PC-9 (cell line): ENCODE results near the gene TAS2R40. TPM values are rescaled to one million over a fixed set of nuclear protein-coding genes. Genes with fewer than 3 reads are reported as not detected.
"Not testable (repeated sequence)": the region's sequence is repeated elsewhere in the genome, so short reads cannot be mapped to it uniquely, and the experiment has no call there.

Source experiments
- BruUV-seq: library from RNA; stranded (reverse); fragments of 400-500 nt; replicated peaks from 2 replicates; lab custom pipeline; 2021; lab: Mats Ljungman, UMichigan
- CTCF ChIA-PET: fragments of 300-600 bp; sonication (Branson Sonifier 250); formaldehyde crosslinking; loops from one replicate; lab custom pipeline; 2022; ENCODE audit warnings: antibody characterized with exemption; lab: Charles Lee
- POLR2A ChIA-PET: fragments of 300-600 bp; sonication (Branson Sonifier 250); formaldehyde crosslinking; loops from one replicate; lab custom pipeline; 2022; ENCODE audit warnings: antibody characterized with exemption; ENCODE audit not compliant: unreplicated experiment; lab: Charles Lee
- DNase-seq, 2 experiments: peaks; one replicate each; pipeline versions ENCODE4 v3.0.0 to v3.0.0-alpha.2; 2015 to 2022; ENCODE audit warnings: mixed read lengths in 1 of 2
- H2AFZ ChIP-seq: fragments of 200-600 bp; sonication (generic); 2 replicates; pipeline ENCODE4 v1.8.1; 2017; ENCODE audit warnings: antibody characterized with exemption
- H3F3A ChIP-seq: fragments of 200-600 bp; sonication (generic); 2 replicates; pipeline ENCODE4 v1.8.1; 2017; ENCODE audit warnings: antibody characterized with exemption, mild to moderate bottlenecking, low read depth; ENCODE audit not compliant: insufficient read depth
- H3K27ac ChIP-seq: fragments of 200-600 bp; sonication (generic); 2 replicates; pipeline ENCODE4 v1.6.1; 2016; ENCODE audit warnings: mixed run types
- H3K27me3 ChIP-seq: fragments of 200-600 bp; sonication (generic); 2 replicates; pipeline ENCODE4 v1.6.1; 2016; ENCODE audit warnings: low read depth, mixed run types; ENCODE audit not compliant: insufficient read depth
- H3K36me3 ChIP-seq: fragments of 200-600 bp; sonication (generic); 2 replicates; pipeline ENCODE4 v1.6.1; 2016; ENCODE audit warnings: low read depth, mixed run types
- H3K4me1 ChIP-seq: fragments of 200-600 bp; sonication (generic); replicated peaks from 2 replicates; pipeline ENCODE4 v1.6.1; 2016; ENCODE audit warnings: mixed run types; ENCODE audit not compliant: insufficient read depth
- H3K4me2 ChIP-seq: fragments of 200-600 bp; sonication (generic); 2 replicates; pipeline ENCODE4 v1.6.1; 2017; ENCODE audit warnings: mixed run types
- H3K4me3 ChIP-seq: fragments of 200-600 bp; sonication (generic); 2 replicates; pipeline ENCODE4 v1.6.1; 2016; ENCODE audit warnings: mixed run types
- H3K79me2 ChIP-seq: fragments of 200-600 bp; sonication (generic); 2 replicates; pipeline ENCODE4 v1.6.1; 2017; ENCODE audit warnings: low read depth, mixed run types
- H3K9me2 ChIP-seq: fragments of 200-600 bp; sonication (generic); 2 replicates; pipeline ENCODE4 v1.8.1; 2017; ENCODE audit warnings: mild to moderate bottlenecking; ENCODE audit not compliant: insufficient read depth
- H3K9me3 ChIP-seq: fragments of 200-600 bp; sonication (generic); 2 replicates; pipeline ENCODE4 v1.8.1; 2016; ENCODE audit warnings: low read depth; ENCODE audit not compliant: insufficient read depth
- H4K20me1 ChIP-seq: fragments of 200-600 bp; sonication (generic); 2 replicates; pipeline ENCODE4 v1.8.1; 2017; ENCODE audit not compliant: insufficient read depth
- EZH2 ChIP-seq: fragments of 200-600 bp; sonication (generic); IDR thresholded peaks from 2 replicates; pipeline ENCODE4 v1.8.0; 2017; ENCODE audit warnings: antibody characterized with exemption, low read depth
- intact Hi-C: fragments of 100-400 bp; cut with micrococcal nuclease; formaldehyde crosslinking; loops from one replicate; pipeline ENCODE4 v1.10.0; 2022; ENCODE audit not compliant: unreplicated experiment
- total RNA-seq: library from RNA; stranded (reverse); gene quantifications from 2 replicates; pipeline ENCODE4 v1.2.3, GENCODE V29; 2021
- TF ChIP-seq, protein P1 (sequence below): fragments of 200-600 bp; sonication (generic); conservative IDR thresholded peaks from 2 replicates; pipeline ENCODE4 v1.6.1; 2017; ENCODE audit warnings: mixed run types, antibody characterized with exemption, mild to moderate bottlenecking, moderate library complexity

The TAS2R40 gene
- total RNA-seq, 1 experiment from 2014 or later, result not detected

DNA sequence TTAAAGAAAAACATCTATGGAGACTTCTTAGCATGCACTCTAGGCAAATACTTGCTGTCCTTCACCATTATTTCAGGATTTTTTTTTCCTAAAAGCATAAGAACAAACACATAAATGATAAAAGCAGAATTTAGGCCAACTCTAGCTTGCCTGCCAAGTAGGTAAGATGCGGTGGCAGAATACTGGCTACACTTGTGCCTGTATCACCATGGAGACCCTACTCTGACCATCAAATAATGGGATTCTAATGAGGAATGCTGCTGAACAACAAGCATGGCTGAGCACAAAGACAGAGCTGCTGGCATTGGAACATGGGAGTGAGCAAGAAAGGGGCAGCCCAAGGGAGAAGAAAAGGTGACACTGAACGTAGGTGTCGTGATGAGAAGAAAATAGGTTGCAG, 18.5 kb upstream of the TAS2R40 start:
- POLR2A ChIA-PET, result no interaction called here
- CTCF ChIA-PET, result no interaction called here
- no TSS peak for BruUV-seq

DNA sequence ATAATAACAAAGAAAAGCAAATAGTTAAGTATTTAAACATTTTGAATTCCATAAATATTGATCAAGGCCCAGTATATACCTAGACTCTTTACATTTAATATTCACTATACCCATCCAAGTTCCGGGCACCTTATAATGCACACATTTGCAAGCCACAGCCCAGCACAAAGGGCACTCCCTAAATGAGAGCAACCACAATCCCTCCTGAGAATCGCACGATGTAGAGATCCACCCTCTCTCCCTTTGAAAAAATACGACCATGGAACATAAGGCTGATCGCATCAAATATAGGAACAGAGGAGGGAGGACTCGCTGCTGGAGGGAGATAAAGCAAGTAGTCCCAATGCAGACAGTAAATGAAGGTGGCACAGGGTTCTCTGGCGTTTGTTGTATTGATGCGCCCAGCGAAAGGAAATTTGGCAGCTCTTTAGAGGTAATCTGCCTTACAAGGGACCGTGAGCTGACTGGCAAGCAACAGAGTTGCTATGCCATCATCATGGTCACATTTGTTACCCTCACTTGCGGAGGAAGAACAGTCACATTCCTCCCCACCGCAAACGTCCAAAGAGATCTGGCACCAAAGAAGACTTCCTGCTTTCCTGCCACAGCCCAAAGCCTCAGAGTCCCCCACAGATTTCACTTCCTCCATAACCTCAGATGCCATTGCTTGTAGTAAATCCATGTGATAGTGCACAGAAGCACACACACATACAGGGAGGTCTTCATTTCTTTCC, 16.1 kb upstream of the TAS2R40 start:
- no peaks in the 10 kb centered on the region for H3K27me3 ChIP-seq
- H3K36me3 ChIP-seq, result no peaks in the 10 kb centered on the region
- DNase-seq, result peak in 1 of 2 experiments; percentile 25
- intact Hi-C loops, result no loop called here
- H3K4me2 ChIP-seq, result no peak overlapping the region
- no peaks in the 10 kb centered on the region for H3K79me2 ChIP-seq
- H3K27ac ChIP-seq, result no peak overlapping the region
- H3K9me3 ChIP-seq, result no peaks in the 10 kb centered on the region
- POLR2A ChIA-PET, result no interaction called here
- CTCF ChIA-PET, result no interaction called here
- H3F3A ChIP-seq, result no peaks in the 10 kb centered on the region
- no TSS peak for BruUV-seq
- no peak overlapping the region for H3K4me3 ChIP-seq
- no peak overlapping the region for H2AFZ ChIP-seq
- TF ChIP-seq, protein P1, sequence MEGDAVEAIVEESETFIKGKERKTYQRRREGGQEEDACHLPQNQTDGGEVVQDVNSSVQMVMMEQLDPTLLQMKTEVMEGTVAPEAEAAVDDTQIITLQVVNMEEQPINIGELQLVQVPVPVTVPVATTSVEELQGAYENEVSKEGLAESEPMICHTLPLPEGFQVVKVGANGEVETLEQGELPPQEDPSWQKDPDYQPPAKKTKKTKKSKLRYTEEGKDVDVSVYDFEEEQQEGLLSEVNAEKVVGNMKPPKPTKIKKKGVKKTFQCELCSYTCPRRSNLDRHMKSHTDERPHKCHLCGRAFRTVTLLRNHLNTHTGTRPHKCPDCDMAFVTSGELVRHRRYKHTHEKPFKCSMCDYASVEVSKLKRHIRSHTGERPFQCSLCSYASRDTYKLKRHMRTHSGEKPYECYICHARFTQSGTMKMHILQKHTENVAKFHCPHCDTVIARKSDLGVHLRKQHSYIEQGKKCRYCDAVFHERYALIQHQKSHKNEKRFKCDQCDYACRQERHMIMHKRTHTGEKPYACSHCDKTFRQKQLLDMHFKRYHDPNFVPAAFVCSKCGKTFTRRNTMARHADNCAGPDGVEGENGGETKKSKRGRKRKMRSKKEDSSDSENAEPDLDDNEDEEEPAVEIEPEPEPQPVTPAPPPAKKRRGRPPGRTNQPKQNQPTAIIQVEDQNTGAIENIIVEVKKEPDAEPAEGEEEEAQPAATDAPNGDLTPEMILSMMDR, result no peak
- TF ChIP-seq EZH2, result no peak
- no peaks in the 10 kb centered on the region for H4K20me1 ChIP-seq
- H3K4me1 ChIP-seq, result no peaks in the 10 kb centered on the region
- no peaks in the 10 kb centered on the region for H3K9me2 ChIP-seq

More for the DNA sequence above, 18.5 kb upstream of the TAS2R40 start:
- Histone ChIP-seq H3K79me2 (no peaks in the 10 kb centered on the region), H3K4me1 (no peaks in the 10 kb centered on the region), H3K36me3 (no peaks in the 10 kb centered on the region), H3K4me3 (no peak overlapping the region), H3K27me3 (no peaks in the 10 kb centered on the region), H3F3A (no peaks in the 10 kb centered on the region), H2AFZ (no peak overlapping the region), H3K9me3 (no peaks in the 10 kb centered on the region), H3K9me2 (no peaks in the 10 kb centered on the region), H3K4me2 (no peak overlapping the region), H4K20me1 (no peaks in the 10 kb centered on the region), H3K27ac (no peak overlapping the region)
- no peak for DNase-seq
- no peak for TF ChIP-seq EZH2
- TF ChIP-seq, protein P1, result no peak
- intact Hi-C loops, result no loop called here

DNA sequence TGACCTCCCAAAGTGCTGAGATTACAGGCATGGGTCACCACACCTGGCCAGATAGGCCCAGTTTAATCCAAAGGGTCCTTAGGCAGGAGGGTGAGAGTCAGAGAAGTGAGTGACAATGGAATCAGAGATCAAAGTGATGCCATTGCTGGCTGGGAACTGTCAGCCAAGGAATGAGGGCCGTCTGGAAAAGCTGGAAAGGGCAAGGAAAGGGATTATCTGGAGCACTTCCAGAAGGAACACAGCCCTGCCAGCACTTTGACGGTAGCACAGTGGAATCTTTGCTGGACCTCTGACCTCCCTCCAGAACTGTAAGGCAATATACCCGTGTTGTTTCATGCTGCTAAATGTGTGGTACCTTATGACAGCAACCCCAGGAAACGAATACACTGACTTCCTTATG, 11.3 kb upstream of the TAS2R40 start:
- H4K20me1 ChIP-seq, result no peaks in the 10 kb centered on the region

DNA sequence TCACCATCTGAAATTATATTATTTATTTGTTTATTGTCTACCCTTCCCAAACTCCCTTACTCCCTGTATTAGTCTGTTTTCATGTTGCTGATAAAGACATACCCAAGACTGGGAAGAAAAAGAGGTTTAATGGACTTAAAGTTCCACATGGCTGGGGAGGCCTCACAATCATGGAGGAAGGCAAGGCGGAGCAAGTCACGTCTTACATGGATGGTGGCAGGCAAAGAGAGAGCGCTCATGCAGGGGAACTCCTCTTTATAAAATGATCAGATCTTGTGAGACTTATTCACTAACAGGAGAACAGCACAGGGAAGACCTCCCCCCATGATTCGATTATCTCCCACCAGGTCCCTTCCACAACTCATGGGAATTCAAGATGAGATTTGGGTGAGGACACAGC, 8.4 kb upstream of the TAS2R40 start:
- CTCF ChIA-PET, H3K4me2 ChIP-seq, H3K4me1 ChIP-seq, H3K36me3 ChIP-seq, H2AFZ ChIP-seq, H3F3A ChIP-seq, H3K79me2 ChIP-seq, H4K20me1 ChIP-seq, H3K4me3 ChIP-seq, POLR2A ChIA-PET, H3K27ac ChIP-seq, H3K9me3 ChIP-seq, DNase-seq, BruUV-seq, H3K27me3 ChIP-seq, H3K9me2 ChIP-seq: not testable (repeated sequence)
- intact Hi-C loops, result loop anchor here (10.0 kb wide), 1 partner anchor 729 kb away; no protein-coding TSS in a partner anchor

More for the DNA sequence above, 11.3 kb upstream of the TAS2R40 start:
- no peak for DNase-seq
- no peak for TF ChIP-seq EZH2
- TF ChIP-seq, protein P1, result no peak
- no peaks in the 10 kb centered on the region for H3K4me1 ChIP-seq
- H3K36me3 ChIP-seq, result no peaks in the 10 kb centered on the region
- ChIA-PET POLR2A (no interaction called here), CTCF (no interaction called here)
- no peak overlapping the region for H3K27ac ChIP-seq
- intact Hi-C loops, result loop anchor here (10.0 kb wide), 1 partner anchor 726 kb away; no protein-coding TSS in a partner anchor
- H3K4me3 ChIP-seq, result no peak overlapping the region
- no peak overlapping the region for H2AFZ ChIP-seq
- no peaks in the 10 kb centered on the region for H3K79me2 ChIP-seq
- no peaks in the 10 kb centered on the region for H3F3A ChIP-seq
- no peaks in the 10 kb centered on the region for H3K9me3 ChIP-seq
- no peaks in the 10 kb centered on the region for H3K27me3 ChIP-seq
- no peaks in the 10 kb centered on the region for H3K9me2 ChIP-seq
- BruUV-seq, result no TSS peak
- no peak overlapping the region for H3K4me2 ChIP-seq
